ENCODE measurements around the gene TUBB3. TPM values are rescaled to one million over a fixed set of nuclear protein-coding genes. Genes with fewer than 3 reads are reported as not detected.

The TUBB3 gene
- total RNA-seq, 1 experiment from 2014 or later: 79.6 TPM

DNA sequence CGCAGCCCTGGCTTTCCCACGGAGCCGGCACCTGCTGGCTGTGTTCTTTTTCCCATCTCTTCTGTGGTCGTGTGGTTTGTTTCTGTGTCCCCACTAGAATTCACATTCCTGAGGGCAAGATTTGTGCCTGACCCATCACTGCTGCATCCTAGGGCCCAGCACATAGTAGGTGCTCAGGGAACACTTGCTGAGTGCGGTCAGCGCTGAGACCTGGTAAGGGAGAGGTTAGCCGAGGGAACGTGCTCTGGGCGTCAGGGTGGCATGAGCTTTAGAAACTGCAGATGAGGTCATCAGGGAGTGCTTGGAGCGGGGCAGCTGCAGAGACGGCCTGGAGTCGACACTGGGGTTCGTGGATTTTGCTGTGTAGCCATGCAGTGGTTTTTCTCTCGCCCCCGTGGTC, 31.3 kb downstream of the TUBB3 start:
- Histone ChIP-seq H4K20me1 (ENCODE audit: insufficient read depth) (no peaks in the 10 kb centered on the region; the same call in 1 of the 2 replicates), H3K4me2 (no peak overlapping the region), H3K9me3 (ENCODE audit: insufficient read depth, low read depth) (no peaks in the 10 kb centered on the region), H3K4me1 (replicated peaks; ENCODE audit: insufficient read depth) (no peaks in the 10 kb centered on the region), H3K27me3 (ENCODE audit: insufficient read depth, low read depth) (no peaks in the 10 kb centered on the region), H3K27ac (no peak overlapping the region), H3K79me2 (ENCODE audit: low read depth) (no peaks in the 10 kb centered on the region), H3F3A (ENCODE audit: insufficient read depth, low read depth) (no peaks in the 10 kb centered on the region), H2AFZ (no peak overlapping the region), H3K36me3 (ENCODE audit: low read depth) (no peaks in the 10 kb centered on the region), H3K9me2 (ENCODE audit: insufficient read depth) (no peaks in the 10 kb centered on the region), H3K4me3 (no peak overlapping the region)
- POLR2A ChIA-PET (ENCODE audit: unreplicated experiment): no interaction called here
- intact Hi-C loops (cut with micrococcal nuclease; ENCODE audit: unreplicated experiment): no loop called here
- CTCF ChIA-PET: no interaction called here
- BruUV-seq (replicated peaks): no TSS peak
- TF ChIP-seq EZH2 (IDR thresholded peaks at IDR 0.05; ENCODE audit: low read depth): no peak
- TF ChIP-seq, protein P1, sequence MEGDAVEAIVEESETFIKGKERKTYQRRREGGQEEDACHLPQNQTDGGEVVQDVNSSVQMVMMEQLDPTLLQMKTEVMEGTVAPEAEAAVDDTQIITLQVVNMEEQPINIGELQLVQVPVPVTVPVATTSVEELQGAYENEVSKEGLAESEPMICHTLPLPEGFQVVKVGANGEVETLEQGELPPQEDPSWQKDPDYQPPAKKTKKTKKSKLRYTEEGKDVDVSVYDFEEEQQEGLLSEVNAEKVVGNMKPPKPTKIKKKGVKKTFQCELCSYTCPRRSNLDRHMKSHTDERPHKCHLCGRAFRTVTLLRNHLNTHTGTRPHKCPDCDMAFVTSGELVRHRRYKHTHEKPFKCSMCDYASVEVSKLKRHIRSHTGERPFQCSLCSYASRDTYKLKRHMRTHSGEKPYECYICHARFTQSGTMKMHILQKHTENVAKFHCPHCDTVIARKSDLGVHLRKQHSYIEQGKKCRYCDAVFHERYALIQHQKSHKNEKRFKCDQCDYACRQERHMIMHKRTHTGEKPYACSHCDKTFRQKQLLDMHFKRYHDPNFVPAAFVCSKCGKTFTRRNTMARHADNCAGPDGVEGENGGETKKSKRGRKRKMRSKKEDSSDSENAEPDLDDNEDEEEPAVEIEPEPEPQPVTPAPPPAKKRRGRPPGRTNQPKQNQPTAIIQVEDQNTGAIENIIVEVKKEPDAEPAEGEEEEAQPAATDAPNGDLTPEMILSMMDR (conservative IDR thresholded peaks at IDR 0.05): no peak
- DNase-seq: no peak

DNA sequence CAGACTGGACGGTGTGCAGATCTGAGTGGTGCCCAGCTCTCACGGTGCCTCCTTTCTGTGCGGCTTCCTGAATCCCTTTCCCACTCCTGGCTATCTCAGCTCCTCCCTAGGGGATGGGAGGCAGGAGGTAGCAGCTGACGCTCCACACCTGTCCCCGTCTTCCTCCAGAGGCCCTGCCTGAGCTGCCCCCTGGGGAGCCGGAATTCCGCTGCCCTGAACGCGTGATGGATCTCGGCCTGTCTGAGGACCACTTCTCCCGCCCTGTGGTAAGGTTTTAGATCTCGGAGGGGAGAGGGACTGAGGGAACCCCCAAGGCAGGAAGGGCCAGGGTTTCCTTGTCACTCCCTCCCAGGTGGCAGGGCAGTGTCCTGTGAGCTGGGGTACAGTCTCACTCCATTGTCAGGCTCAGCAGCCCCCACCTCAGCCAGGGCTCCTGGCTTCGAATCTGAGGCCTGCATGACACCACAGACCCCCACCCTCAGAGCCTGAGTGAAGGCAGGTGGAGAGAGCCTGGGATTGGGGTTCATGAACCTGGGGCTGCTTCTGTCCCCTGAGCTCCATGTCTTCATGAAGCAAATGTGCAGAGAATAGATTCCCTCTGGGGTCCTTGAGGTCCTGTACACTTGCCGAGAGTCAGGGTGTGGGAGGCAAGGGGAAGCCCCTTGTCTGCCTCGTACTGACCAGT, 32.0 kb downstream of the TUBB3 start:
- H3K9me2 ChIP-seq (ENCODE audit: insufficient read depth): no peaks in the 10 kb centered on the region
- H2AFZ ChIP-seq: no peak overlapping the region
- no TSS peak for BruUV-seq (replicated peaks)
- intact Hi-C loops (cut with micrococcal nuclease; ENCODE audit: unreplicated experiment): no loop called here
- H3K27me3 ChIP-seq (ENCODE audit: insufficient read depth, low read depth): no peaks in the 10 kb centered on the region
- no peak for TF ChIP-seq EZH2 (IDR thresholded peaks at IDR 0.05; ENCODE audit: low read depth)
- TF ChIP-seq, protein P1 (conservative IDR thresholded peaks at IDR 0.05): no peak
- H3K4me3 ChIP-seq: no peak overlapping the region
- H3K4me2 ChIP-seq: no peak overlapping the region
- no peak overlapping the region for H3K27ac ChIP-seq
- CTCF ChIA-PET: no interaction called here
- H3K9me3 ChIP-seq (ENCODE audit: insufficient read depth, low read depth): no peaks in the 10 kb centered on the region
- H4K20me1 ChIP-seq (ENCODE audit: insufficient read depth): no peaks in the 10 kb centered on the region; the same call in 1 of the 2 replicates
- no peak for DNase-seq
- POLR2A ChIA-PET (ENCODE audit: unreplicated experiment): no interaction called here
- H3F3A ChIP-seq (ENCODE audit: insufficient read depth, low read depth): no peaks in the 10 kb centered on the region
- H3K36me3 ChIP-seq (ENCODE audit: low read depth): no peaks in the 10 kb centered on the region
- H3K4me1 ChIP-seq (replicated peaks; ENCODE audit: insufficient read depth): no peaks in the 10 kb centered on the region
- no peaks in the 10 kb centered on the region for H3K79me2 ChIP-seq (ENCODE audit: low read depth)

DNA sequence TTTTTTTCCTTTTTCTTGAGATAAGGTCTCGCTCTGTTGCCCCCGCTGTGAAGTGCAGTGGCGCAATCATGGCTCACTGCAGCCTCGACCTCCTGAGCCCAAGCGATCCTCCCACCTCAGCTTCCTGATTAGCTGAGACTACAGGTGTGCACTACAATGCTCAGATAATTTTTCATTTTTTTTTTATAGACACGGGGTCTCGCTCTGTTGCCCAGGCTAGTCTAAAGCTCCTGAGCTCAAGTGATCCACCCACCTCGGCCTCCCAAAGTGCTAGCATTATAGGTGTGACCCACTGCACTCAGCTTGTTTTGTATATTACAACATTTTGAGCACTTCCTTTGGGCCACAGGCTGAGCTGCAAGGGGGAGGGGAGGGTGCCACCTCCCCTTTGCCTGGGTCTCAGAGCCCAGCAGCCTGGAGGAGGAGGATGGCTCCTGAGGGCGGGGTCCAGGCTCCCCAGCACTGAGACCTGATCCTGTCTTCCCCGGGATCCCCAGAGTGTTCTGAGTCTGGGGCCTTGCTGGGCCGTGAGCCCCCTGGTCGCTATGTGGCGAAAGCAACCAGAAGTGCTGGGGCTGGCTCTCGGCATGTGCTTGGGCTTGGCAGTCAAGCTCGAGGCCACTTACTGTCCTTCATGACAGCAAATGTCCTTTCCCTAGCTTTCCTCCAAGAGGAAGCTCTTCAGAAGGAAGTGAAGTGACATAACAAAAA, 33.5 kb downstream of the TUBB3 start:
- H3K9me3 ChIP-seq (ENCODE audit: insufficient read depth, low read depth): no peaks in the 10 kb centered on the region
- ChIA-PET POLR2A (ENCODE audit: unreplicated experiment) (no interaction called here), CTCF (no interaction called here)
- H2AFZ ChIP-seq: no peak overlapping the region
- H3K36me3 ChIP-seq (ENCODE audit: low read depth): no peaks in the 10 kb centered on the region
- H3K4me2 ChIP-seq: no peak overlapping the region
- TF ChIP-seq, protein P1 (conservative IDR thresholded peaks at IDR 0.05): no peak
- no peak for TF ChIP-seq EZH2 (IDR thresholded peaks at IDR 0.05; ENCODE audit: low read depth)
- no peak overlapping the region for H3K27ac ChIP-seq
- intact Hi-C loops (cut with micrococcal nuclease; ENCODE audit: unreplicated experiment): no loop called here
- no peak for DNase-seq
- H3K27me3 ChIP-seq (ENCODE audit: insufficient read depth, low read depth): no peaks in the 10 kb centered on the region
- no peak overlapping the region for H3K4me3 ChIP-seq
- no peaks in the 10 kb centered on the region for H3K4me1 ChIP-seq (replicated peaks; ENCODE audit: insufficient read depth)
- no peaks in the 10 kb centered on the region for H3F3A ChIP-seq (ENCODE audit: insufficient read depth, low read depth)
- H3K79me2 ChIP-seq (ENCODE audit: low read depth): no peaks in the 10 kb centered on the region
- H3K9me2 ChIP-seq (ENCODE audit: insufficient read depth): no peaks in the 10 kb centered on the region
- no peaks in the 10 kb centered on the region; the same call in 1 of the 2 replicates for H4K20me1 ChIP-seq (ENCODE audit: insufficient read depth)
- no TSS peak for BruUV-seq (replicated peaks)

Measured in PC-9 (cell line).